ENCODE measurements around the gene SPEM1. TPM values are rescaled to one million over a fixed set of nuclear protein-coding genes. Genes with fewer than 3 reads are reported as not detected.

Gene SPEM1
- total and polyA plus RNA-seq, 10 of the 15 experiments (the other 5 are each of a cell fraction or from before 2014, with no cell fraction given), result not detected

DNA sequence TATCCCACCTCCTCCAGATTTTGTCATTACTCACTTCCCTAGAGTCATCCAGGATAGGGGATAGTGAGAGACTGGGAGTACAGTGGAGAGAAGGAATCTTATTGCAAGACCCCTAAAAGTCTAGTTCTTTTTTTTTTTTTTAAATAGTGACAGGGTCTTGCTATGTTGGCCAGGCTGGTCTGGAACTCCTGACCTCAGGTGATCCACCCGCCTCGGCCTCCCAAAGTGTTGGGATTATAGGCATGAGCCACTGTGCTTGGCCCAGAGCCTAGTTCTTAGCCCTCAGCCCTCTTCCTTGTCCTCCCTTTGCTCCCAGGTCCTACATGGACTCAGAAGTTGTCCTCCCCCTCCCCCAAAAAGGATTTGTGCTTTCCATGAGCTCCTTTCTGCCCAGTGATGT is 22.0 kb downstream of the SPEM1 start:
- ChIA-PET SMC1A (ENCODE audit: uncharacterized antibody, unreplicated experiment) (interaction anchor here (1.1 to 1.9 kb wide), 3 partner anchors 11 to 119 kb away, joined by 3 to 8 read pairs (median 8); partner anchors contain the start of genes SLC35G6 and ZBTB4), POLR2A (interaction anchor here (0.7 to 8.2 kb wide), 6 partner anchors 9 to 119 kb away, joined by 3 to 63 read pairs (median 8); partner anchors contain the start of genes POLR2A and SENP3), CTCF (interaction anchor here (1.0 to 2.7 kb wide), 3 partner anchors 12 to 74 kb away, joined by 3 to 20 read pairs (median 3); no protein-coding TSS in a partner anchor), RAD21 (ENCODE audit: unreplicated experiment) (interaction anchor here (2.5 kb wide), 1 partner anchor 118 kb away, joined by 12 read pairs; the partner anchor contains the start of gene SENP3)
- H2AFZ ChIP-seq (ENCODE audit: control insufficient read depth, low read depth, low read length), result no peak overlapping the region
- H3K4me1 ChIP-seq (ENCODE audit: control insufficient read depth, insufficient read depth, low read length), result peaks cover 27% of the 10 kb centered on the region
- no peaks in the 10 kb centered on the region for H3K36me3 ChIP-seq (ENCODE audit: control insufficient read depth in 2 of 2, insufficient read depth in 2 of 2, low read length in 1 of 2)
- TF ChIP-seq GABPA (IDR thresholded peaks at IDR 0.05; ENCODE audit: low read depth), result no peak
- TF ChIP-seq, protein P1, sequence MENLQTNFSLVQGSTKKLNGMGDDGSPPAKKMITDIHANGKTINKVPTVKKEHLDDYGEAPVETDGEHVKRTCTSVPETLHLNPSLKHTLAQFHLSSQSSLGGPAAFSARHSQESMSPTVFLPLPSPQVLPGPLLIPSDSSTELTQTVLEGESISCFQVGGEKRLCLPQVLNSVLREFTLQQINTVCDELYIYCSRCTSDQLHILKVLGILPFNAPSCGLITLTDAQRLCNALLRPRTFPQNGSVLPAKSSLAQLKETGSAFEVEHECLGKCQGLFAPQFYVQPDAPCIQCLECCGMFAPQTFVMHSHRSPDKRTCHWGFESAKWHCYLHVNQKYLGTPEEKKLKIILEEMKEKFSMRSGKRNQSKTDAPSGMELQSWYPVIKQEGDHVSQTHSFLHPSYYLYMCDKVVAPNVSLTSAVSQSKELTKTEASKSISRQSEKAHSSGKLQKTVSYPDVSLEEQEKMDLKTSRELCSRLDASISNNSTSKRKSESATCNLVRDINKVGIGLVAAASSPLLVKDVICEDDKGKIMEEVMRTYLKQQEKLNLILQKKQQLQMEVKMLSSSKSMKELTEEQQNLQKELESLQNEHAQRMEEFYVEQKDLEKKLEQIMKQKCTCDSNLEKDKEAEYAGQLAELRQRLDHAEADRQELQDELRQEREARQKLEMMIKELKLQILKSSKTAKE (IDR thresholded peaks at IDR 0.05; ENCODE audit: low read depth, poor library complexity, severe bottlenecking), result no peak
- TF ChIP-seq MEF2B (IDR thresholded peaks at IDR 0.05; ENCODE audit: partially characterized antibody, poor library complexity, severe bottlenecking), result no peak
- TF ChIP-seq, protein P2, sequence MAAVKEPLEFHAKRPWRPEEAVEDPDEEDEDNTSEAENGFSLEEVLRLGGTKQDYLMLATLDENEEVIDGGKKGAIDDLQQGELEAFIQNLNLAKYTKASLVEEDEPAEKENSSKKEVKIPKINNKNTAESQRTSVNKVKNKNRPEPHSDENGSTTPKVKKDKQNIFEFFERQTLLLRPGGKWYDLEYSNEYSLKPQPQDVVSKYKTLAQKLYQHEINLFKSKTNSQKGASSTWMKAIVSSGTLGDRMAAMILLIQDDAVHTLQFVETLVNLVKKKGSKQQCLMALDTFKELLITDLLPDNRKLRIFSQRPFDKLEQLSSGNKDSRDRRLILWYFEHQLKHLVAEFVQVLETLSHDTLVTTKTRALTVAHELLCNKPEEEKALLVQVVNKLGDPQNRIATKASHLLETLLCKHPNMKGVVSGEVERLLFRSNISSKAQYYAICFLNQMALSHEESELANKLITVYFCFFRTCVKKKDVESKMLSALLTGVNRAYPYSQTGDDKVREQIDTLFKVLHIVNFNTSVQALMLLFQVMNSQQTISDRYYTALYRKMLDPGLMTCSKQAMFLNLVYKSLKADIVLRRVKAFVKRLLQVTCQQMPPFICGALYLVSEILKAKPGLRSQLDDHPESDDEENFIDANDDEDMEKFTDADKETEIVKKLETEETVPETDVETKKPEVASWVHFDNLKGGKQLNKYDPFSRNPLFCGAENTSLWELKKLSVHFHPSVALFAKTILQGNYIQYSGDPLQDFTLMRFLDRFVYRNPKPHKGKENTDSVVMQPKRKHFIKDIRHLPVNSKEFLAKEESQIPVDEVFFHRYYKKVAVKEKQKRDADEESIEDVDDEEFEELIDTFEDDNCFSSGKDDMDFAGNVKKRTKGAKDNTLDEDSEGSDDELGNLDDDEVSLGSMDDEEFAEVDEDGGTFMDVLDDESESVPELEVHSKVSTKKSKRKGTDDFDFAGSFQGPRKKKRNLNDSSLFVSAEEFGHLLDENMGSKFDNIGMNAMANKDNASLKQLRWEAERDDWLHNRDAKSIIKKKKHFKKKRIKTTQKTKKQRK (IDR thresholded peaks at IDR 0.05; ENCODE audit: low read depth, low read length), result no peak
- no peak for TF ChIP-seq SRF (IDR thresholded peaks at IDR 0.05; ENCODE audit: low read depth in 2 of 2, low read length in 2 of 2)
- TF ChIP-seq SUPT20H (IDR thresholded peaks at IDR 0.05; ENCODE audit: borderline replicate concordance, control insufficient read depth, low read depth, low read length), result no peak
- TF ChIP-seq TARDBP (IDR thresholded peaks at IDR 0.05; ENCODE audit: borderline replicate concordance), result no peak
- no peak for TF ChIP-seq IKZF2 (IDR thresholded peaks at IDR 0.05)
- TF ChIP-seq SMAD5 (IDR thresholded peaks at IDR 0.05; ENCODE audit: low read depth), result no peak
- no peak for TF ChIP-seq YY1 (IDR thresholded peaks at IDR 0.05; ENCODE audit: low read depth, low read length)
- no peak for TF ChIP-seq ZNF24 (IDR thresholded peaks at IDR 0.05)
- TF ChIP-seq, protein P3, sequence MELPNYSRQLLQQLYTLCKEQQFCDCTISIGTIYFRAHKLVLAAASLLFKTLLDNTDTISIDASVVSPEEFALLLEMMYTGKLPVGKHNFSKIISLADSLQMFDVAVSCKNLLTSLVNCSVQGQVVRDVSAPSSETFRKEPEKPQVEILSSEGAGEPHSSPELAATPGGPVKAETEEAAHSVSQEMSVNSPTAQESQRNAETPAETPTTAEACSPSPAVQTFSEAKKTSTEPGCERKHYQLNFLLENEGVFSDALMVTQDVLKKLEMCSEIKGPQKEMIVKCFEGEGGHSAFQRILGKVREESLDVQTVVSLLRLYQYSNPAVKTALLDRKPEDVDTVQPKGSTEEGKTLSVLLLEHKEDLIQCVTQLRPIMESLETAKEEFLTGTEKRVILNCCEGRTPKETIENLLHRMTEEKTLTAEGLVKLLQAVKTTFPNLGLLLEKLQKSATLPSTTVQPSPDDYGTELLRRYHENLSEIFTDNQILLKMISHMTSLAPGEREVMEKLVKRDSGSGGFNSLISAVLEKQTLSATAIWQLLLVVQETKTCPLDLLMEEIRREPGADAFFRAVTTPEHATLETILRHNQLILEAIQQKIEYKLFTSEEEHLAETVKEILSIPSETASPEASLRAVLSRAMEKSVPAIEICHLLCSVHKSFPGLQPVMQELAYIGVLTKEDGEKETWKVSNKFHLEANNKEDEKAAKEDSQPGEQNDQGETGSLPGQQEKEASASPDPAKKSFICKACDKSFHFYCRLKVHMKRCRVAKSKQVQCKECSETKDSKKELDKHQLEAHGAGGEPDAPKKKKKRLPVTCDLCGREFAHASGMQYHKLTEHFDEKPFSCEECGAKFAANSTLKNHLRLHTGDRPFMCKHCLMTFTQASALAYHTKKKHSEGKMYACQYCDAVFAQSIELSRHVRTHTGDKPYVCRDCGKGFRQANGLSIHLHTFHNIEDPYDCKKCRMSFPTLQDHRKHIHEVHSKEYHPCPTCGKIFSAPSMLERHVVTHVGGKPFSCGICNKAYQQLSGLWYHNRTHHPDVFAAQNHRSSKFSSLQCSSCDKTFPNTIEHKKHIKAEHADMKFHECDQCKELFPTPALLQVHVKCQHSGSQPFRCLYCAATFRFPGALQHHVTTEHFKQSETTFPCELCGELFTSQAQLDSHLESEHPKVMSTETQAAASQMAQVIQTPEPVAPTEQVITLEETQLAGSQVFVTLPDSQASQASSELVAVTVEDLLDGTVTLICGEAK (IDR thresholded peaks at IDR 0.05; ENCODE audit: borderline replicate concordance), result no peak
- TF ChIP-seq RCOR1 (conservative IDR thresholded peaks at IDR 0.05; ENCODE audit: low read depth, low read length), result no peak
- TF ChIP-seq IRF4 (IDR thresholded peaks at IDR 0.05; ENCODE audit: low read depth, low read length), result no peak
- no peak for TF ChIP-seq ZNF274 (IDR thresholded peaks at IDR 0.05; ENCODE audit: insufficient read depth, insufficient read length)
- TF ChIP-seq STAT1 (conservative IDR thresholded peaks at IDR 0.05), result no peak
- no peak overlapping the region for H3K4me3 ChIP-seq
- DNase-seq (ENCODE audit: low read depth, low spot score) (no peak), FAIRE-seq (no peak), ATAC-seq (no peak)
- 95% methylated on average over 2 of the region's 2 CpGs for WGBS (ENCODE audit: insufficient coverage, insufficient replicate concordance, low lambda C conversion rate, missing lambda C conversion rate)
- no TSS peak for BruUV-seq (replicated peaks)
- H3K27ac ChIP-seq (ENCODE audit: control insufficient read depth, insufficient read depth), result no peak overlapping the region
- H3K9ac ChIP-seq (ENCODE audit: control insufficient read depth, insufficient read depth, low read length), result no peak overlapping the region
- H4K20me1 ChIP-seq (ENCODE audit: control insufficient read depth, insufficient read depth), result no peaks in the 10 kb centered on the region
- no peaks in the 10 kb centered on the region for H3K9me3 ChIP-seq (replicated peaks; ENCODE audit: control insufficient read depth, insufficient read depth, low read length)
- H3K4me2 ChIP-seq (ENCODE audit: control insufficient read depth, insufficient read depth), result no peak overlapping the region
- H3K27me3 ChIP-seq (replicated peaks in 1 of 2; ENCODE audit: control insufficient read depth in 2 of 2, insufficient read depth in 2 of 2, low read length in 1 of 2), result peaks cover 1 to 4% of the 10 kb centered on the region in 2 experiments; a peak in 3 of 4 replicates
- in situ Hi-C loops (cut with MboI) (no loop called here), intact Hi-C loops (cut with micrococcal nuclease; ENCODE audit: unreplicated experiment) (no loop called here)
- no peaks in the 10 kb centered on the region; the same call in 1 of the 2 replicates for H3K79me2 ChIP-seq (ENCODE audit: control insufficient read depth, insufficient read depth, low read length)

All from GM12878 (cell line).